Astrocyte of the spinal cord (primary cell): ENCODE data around the gene CCDC159.
A peak's percentile ranks its signal among the peaks of the same experiment; 100 is the strongest.
"Not testable (repeated sequence)": the region's sequence is repeated elsewhere in the genome, so short reads cannot be mapped to it uniquely, and the experiment has no call there.

Experiments used
- DNase-seq: peaks from one replicate; pipeline ENCODE4 v3.0.0; 2011; ENCODE audit warnings: low read depth, low spot score
- H3K4me3 ChIP-seq: 2 replicates; pipeline ENCODE4 v1.5.1; 2011; ENCODE audit warnings: low read depth, mild to moderate bottlenecking, low read length, moderate library complexity
- CTCF ChIP-seq: IDR thresholded peaks from 2 replicates; pipeline ENCODE4 v1.5.1; 2012; ENCODE audit warnings: low read depth, mild to moderate bottlenecking, low read length, inconsistent platforms
- in situ Hi-C: cut with HindIII; loops from 2 replicates; pipeline ENCODE4 v1.10.0; 2017; ENCODE audit warnings: low sequenced_read_pairs

The CCDC159 gene

GRCh38 chr19:11377237-11377636 lies 30.9 kb downstream of the CCDC159 start:
- peak; percentile 92 for DNase-seq
- no peak overlapping the region for H3K4me3 ChIP-seq
- no peak for TF ChIP-seq CTCF
- in situ Hi-C loops, result no loop called here

GRCh38 chr19:11377756-11378155 lies 31.4 kb downstream of the CCDC159 start:
- no peak for TF ChIP-seq CTCF
- DNase-seq, result no peak
- in situ Hi-C loops, result no loop called here
- no peak overlapping the region for H3K4me3 ChIP-seq

- in situ Hi-C loops, result no loop called here
- peak; percentile 85 for DNase-seq
- TF ChIP-seq CTCF, result peak; percentile 51
- H3K4me3 ChIP-seq, result no peak overlapping the region
Measured at GRCh38 chr19:11378319-11379189, 32.2 kb downstream of the CCDC159 start.

GRCh38 chr19:11379269-11379845 lies 33.0 kb downstream of the CCDC159 start:
- in situ Hi-C loops, DNase-seq, H3K4me3 ChIP-seq: not testable (repeated sequence)

GRCh38 chr19:11379857-11380350 lies 33.6 kb downstream of the CCDC159 start:
- H3K4me3 ChIP-seq, result no peak overlapping the region
- no peak for DNase-seq
- no peak for TF ChIP-seq CTCF
- in situ Hi-C loops, result no loop called here

- H3K4me3 ChIP-seq, result peak overlapping the region; percentile 66
- in situ Hi-C loops, result no loop called here
- DNase-seq, result peak; percentile 94
- TF ChIP-seq CTCF, result peak; percentile 80
Measured at GRCh38 chr19:11380653-11381537, 34.6 kb downstream of the CCDC159 start.
